ENCODE measurements around the gene CADPS.

The CADPS gene

GRCh38 chr3:62622553-62623174, 252.6 kb downstream of the CADPS start:
- DNase-seq (ENCODE audit: low read depth), result peak; percentile 61
- TF ChIP-seq CTCF (conservative IDR thresholded peaks at IDR 0.05; ENCODE audit: low read length), result peak; percentile 80
- no peak overlapping the region for H3K4me3 ChIP-seq (ENCODE audit: low read length)

DNA sequence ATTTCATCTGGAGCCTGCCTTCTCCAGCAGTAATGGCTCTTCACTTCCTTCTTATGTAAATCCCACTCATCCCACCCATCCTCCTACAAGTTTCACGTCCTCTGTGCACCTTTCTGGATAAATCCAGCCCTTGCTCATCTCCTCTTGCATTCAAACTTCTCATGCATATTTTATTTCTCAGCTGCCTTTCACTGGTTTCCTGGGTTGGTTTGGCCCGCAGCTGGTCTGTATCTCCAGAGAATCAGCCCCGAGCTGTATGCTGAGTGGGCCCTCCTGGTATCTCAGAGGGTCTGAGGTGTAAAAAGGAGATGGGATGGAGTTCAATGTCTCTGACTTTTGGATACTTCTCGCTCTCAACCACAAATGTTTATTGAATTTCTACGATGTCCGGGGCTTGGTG, 253.3 kb downstream of the CADPS start:
- no peak overlapping the region for H3K4me3 ChIP-seq (ENCODE audit: low read length)
- no peak for DNase-seq (ENCODE audit: low read depth)
- TF ChIP-seq CTCF (conservative IDR thresholded peaks at IDR 0.05; ENCODE audit: low read length), result no peak

- H3K4me3 ChIP-seq (ENCODE audit: low read length), result no peak overlapping the region
- DNase-seq (ENCODE audit: low read depth), result peak; percentile 15
- TF ChIP-seq CTCF (conservative IDR thresholded peaks at IDR 0.05; ENCODE audit: low read length), result no peak
Measured at GRCh38 chr3:62621176-62621575, 254.0 kb downstream of the CADPS start.

DNA sequence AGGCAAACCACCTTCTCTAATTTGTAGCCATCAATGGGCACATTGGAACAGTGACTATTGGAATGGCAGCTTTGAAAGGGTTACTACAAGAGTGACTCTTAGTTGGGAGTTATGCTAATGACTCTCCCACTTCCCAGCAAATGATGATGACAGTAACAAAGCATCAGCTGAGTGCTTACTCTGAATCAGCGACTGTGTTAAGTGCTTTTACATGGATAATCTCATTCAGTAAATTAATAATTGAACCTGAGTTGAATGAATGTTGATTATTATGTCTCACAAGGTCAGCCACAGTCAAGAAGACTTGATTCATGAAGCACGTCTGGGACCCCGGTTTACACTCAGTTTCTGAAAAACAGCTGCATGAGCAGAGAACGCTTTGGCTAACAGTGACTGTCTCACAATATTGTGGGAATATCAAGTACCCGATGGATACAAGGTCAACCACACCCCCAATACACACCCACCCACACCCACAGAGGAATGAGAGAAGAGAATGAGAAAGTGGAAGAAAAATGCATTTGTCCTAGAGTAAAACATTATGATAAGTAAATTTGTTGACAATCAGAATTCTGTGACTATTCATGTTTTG, 259.9 kb downstream of the CADPS start:
- no peak for DNase-seq (ENCODE audit: low read depth)
- no peak for TF ChIP-seq CTCF (conservative IDR thresholded peaks at IDR 0.05; ENCODE audit: low read length)
- H3K4me3 ChIP-seq (ENCODE audit: low read length), result no peak overlapping the region

DNA sequence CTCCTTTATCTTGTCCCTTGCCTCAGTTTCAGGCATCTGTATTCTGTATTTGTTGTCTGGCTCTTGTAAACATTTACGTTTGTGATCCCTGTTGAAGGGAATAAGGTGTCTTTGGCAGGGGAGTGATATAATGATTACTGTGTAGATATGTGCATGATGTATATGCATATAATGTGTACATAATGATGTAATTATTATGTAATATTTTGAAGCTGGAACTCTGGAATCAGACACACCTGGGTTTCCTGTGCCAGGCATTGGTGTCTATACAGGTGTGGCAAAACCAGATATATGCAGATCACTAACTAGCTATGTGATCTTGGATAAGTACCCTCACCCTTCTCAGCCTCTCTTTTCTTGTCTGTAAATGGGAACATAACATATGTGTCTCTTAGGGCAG, 260.7 kb downstream of the CADPS start:
- TF ChIP-seq CTCF (conservative IDR thresholded peaks at IDR 0.05; ENCODE audit: low read length), result no peak
- no peak overlapping the region for H3K4me3 ChIP-seq (ENCODE audit: low read length)
- no peak for DNase-seq (ENCODE audit: low read depth)

GRCh38 chr3:62611541-62612240, 263.5 kb downstream of the CADPS start:
- DNase-seq (ENCODE audit: low read depth), result peak; percentile 44
- TF ChIP-seq CTCF (conservative IDR thresholded peaks at IDR 0.05; ENCODE audit: low read length), result no peak

More at GRCh38 chr3:62611541-62612240, 263.5 kb downstream of the CADPS start:
- no peak overlapping the region for H3K4me3 ChIP-seq (ENCODE audit: low read length)

Data from AG10803 (cell line).